Liver (tissue), 9 donors: Measurements from ENCODE around the gene NRG3. TPM values are rescaled to one million over a fixed set of nuclear protein-coding genes. Genes with fewer than 3 reads are reported as not detected.

Experiments used
- DNase-seq: peaks from one replicate; pipeline ENCODE4 v3.0.0-alpha.2; 2017; ENCODE audit warnings: low spot score
- H3K27ac ChIP-seq, 2 donors: one replicate each; pipeline ENCODE4 v1.7.0; 2013; ENCODE audit warnings: inconsistent platforms in 2 of 2, low read length in 2 of 2, control low read depth in 1 of 2, low read depth in 1 of 2, mild to moderate bottlenecking in 1 of 2
- H3K27me3 ChIP-seq, 4 donors: one replicate each; pipeline versions ENCODE4 v1.6.1 to v1.7.0; 2013; ENCODE audit warnings: low read length in 3 of 4, inconsistent platforms in 1 of 4, mild to moderate bottlenecking in 1 of 4, moderate library complexity in 1 of 4; ENCODE audit not compliant: control insufficient read depth in 4 of 4, insufficient read depth in 4 of 4
- H3K36me3 ChIP-seq, 4 donors: one replicate each; pipeline versions ENCODE4 v1.6.1 to v1.7.0; 2013; ENCODE audit warnings: low read length in 3 of 4, mild to moderate bottlenecking in 3 of 4, low read depth in 1 of 4, moderate library complexity in 1 of 4; ENCODE audit not compliant: control insufficient read depth in 4 of 4, insufficient read depth in 3 of 4
- H3K4me1 ChIP-seq, 4 donors: one replicate each; pipeline versions ENCODE4 v1.6.1 to v1.7.0; 2013; ENCODE audit warnings: low read length in 3 of 4, mild to moderate bottlenecking in 3 of 4, moderate library complexity in 1 of 4; ENCODE audit not compliant: control insufficient read depth in 4 of 4, insufficient read depth in 4 of 4
- H3K4me3 ChIP-seq, 3 donors: one replicate each; pipeline versions ENCODE4 v1.6.1 to v1.7.0; 2013; ENCODE audit warnings: low read length in 3 of 3, control low read depth in 1 of 3, low read depth in 1 of 3, mild to moderate bottlenecking in 1 of 3
- H3K9ac ChIP-seq, 2 donors: one replicate each; pipeline ENCODE4 v1.7.0; 2013; ENCODE audit warnings: low read length in 2 of 2, mild to moderate bottlenecking in 2 of 2, moderate library complexity in 2 of 2, control low read depth in 1 of 2, low read depth in 1 of 2
- H3K9me3 ChIP-seq, 4 donors: one replicate each; pipeline versions ENCODE4 v1.6.1 to v1.7.0; 2013; ENCODE audit warnings: low read length in 3 of 4; ENCODE audit not compliant: control insufficient read depth in 4 of 4
- ATF3 ChIP-seq: IDR thresholded peaks from 2 replicates; pipeline ENCODE4 v1.6.1; 2016; ENCODE audit warnings: antibody characterized with exemption
- CTCF ChIP-seq: fragments of 150-350 bp; IDR thresholded peaks from 2 replicates; pipeline ENCODE4 v1.5.1; 2017; ENCODE audit warnings: improper control_type of control experiment, low read depth, low read length; ENCODE audit not compliant: missing input control
- EGR1 ChIP-seq, 2 donors: IDR thresholded peaks; 2 replicates each; pipeline ENCODE4 v1.6.1; 2016 to 2018; ENCODE audit warnings: antibody characterized with exemption in 2 of 2, low read depth in 2 of 2
- FOXA1 ChIP-seq: IDR thresholded peaks from 2 replicates; pipeline ENCODE4 v1.6.1; 2016; ENCODE audit warnings: antibody characterized with exemption
- FOXA2 ChIP-seq: IDR thresholded peaks from 2 replicates; pipeline ENCODE4 v1.6.1; 2016; ENCODE audit warnings: antibody characterized with exemption
- GABPA ChIP-seq, 2 donors: IDR thresholded peaks in 1 of 2; conservative IDR thresholded peaks in 1 of 2; 2 replicates each; pipeline ENCODE4 v1.6.1; 2016; ENCODE audit warnings: antibody characterized with exemption in 2 of 2, mild to moderate bottlenecking in 1 of 2, moderate library complexity in 1 of 2
- HNF4A ChIP-seq, 2 donors: conservative IDR thresholded peaks; 2 replicates each; pipeline ENCODE4 v1.6.1; 2016; ENCODE audit warnings: antibody characterized with exemption in 2 of 2, mild to moderate bottlenecking in 2 of 2
- HNF4G ChIP-seq: IDR thresholded peaks from 2 replicates; pipeline ENCODE4 v1.6.1; 2016; ENCODE audit warnings: antibody characterized with exemption
- JUND ChIP-seq, 2 donors: IDR thresholded peaks; 2 replicates each; pipeline ENCODE4 v1.6.1; 2016; ENCODE audit warnings: antibody characterized with exemption in 2 of 2
- MAX ChIP-seq: IDR thresholded peaks from 2 replicates; pipeline ENCODE4 v1.6.1; 2016; ENCODE audit warnings: antibody characterized with exemption
- NR2F2 ChIP-seq: IDR thresholded peaks from 2 replicates; pipeline ENCODE4 v1.6.1; 2016; ENCODE audit warnings: antibody characterized with exemption
- RAD21 ChIP-seq, 2 donors: IDR thresholded peaks; 2 replicates each; pipeline ENCODE4 v1.6.1; 2016; ENCODE audit warnings: antibody characterized with exemption in 2 of 2, mild to moderate bottlenecking in 2 of 2
- REST ChIP-seq: IDR thresholded peaks from 2 replicates; pipeline ENCODE4 v1.6.1; 2016; ENCODE audit warnings: antibody characterized with exemption, mild to moderate bottlenecking
- RXRA ChIP-seq, 2 donors: IDR thresholded peaks; 2 replicates each; pipeline ENCODE4 v1.6.1; 2017 to 2018; ENCODE audit warnings: antibody characterized with exemption in 2 of 2, mild to moderate bottlenecking in 1 of 2
- SP1 ChIP-seq: IDR thresholded peaks from 2 replicates; pipeline ENCODE4 v1.6.1; 2018; ENCODE audit warnings: antibody characterized with exemption, mild to moderate bottlenecking
- TAF1 ChIP-seq: conservative IDR thresholded peaks from 2 replicates; pipeline ENCODE4 v1.6.1; 2016; ENCODE audit warnings: antibody characterized with exemption, mild to moderate bottlenecking
- YY1 ChIP-seq: IDR thresholded peaks from 2 replicates; pipeline ENCODE4 v1.6.1; 2016; ENCODE audit warnings: antibody characterized with exemption, mild to moderate bottlenecking
- WGBS: extraction: QIAGEN DNeasy Blood & Tissue Kit; methylation state at CpG from one replicate; pipeline ENCODE4 v1.1.7; 2013; 5-methylcytosine and 5-hydroxymethylcytosine counted together
- polyA plus RNA-seq, 2 donors: library from polyadenylated mRNA; stranded (reverse) in 1 of 2; unstranded in 1 of 2; fragments of 200-250 nt in 1 of 2; fragments of >200 nt in 1 of 2; fragmentation: Nextera tagmentation in 1 of 2; extraction: Ambion mirVana in 1 of 2; gene quantifications; one replicate each; pipeline versions ENCODE4 v1.2.1 to v1.2.3, GENCODE V29; 2013 to 2015
- total RNA-seq, 2 donors: library from RNA; depleted of rRNA; stranded (reverse); fragments of >200 nt; gene quantifications; one replicate each; pipeline ENCODE4 v1.2.3, GENCODE V29; 2014
- donor health status: healthy.
- donor health status: healthy.
- donor health status: healthy.
- donor health status: healthy.
- donor health status: healthy.

Gene NRG3
- total and polyA plus RNA-seq, 4 donors: 0.24 to 3.7 (median 0.38) TPM

GRCh38 chr10:82238291-82238690 lies 363.3 kb downstream of the NRG3 start:
- Histone ChIP-seq H3K27ac (no peak overlapping the region), H3K36me3 (no peaks in the 10 kb centered on the region), H3K4me1 (no peaks in the 10 kb centered on the region), H3K4me3 (no peak overlapping the region), H3K9ac (no peak overlapping the region), H3K27me3 (no peaks in the 10 kb centered on the region), H3K9me3 (no peaks in the 10 kb centered on the region)
- DNase-seq: no peak
- WGBS: 63% methylated on average over 1 of the region's 1 CpG
- no peak for TF ChIP-seq YY1
- no peak for TF ChIP-seq CTCF
- no peak for TF ChIP-seq HNF4G
- TF ChIP-seq MAX: no peak
- no peak for TF ChIP-seq GABPA (IDR thresholded peaks at IDR 0.05 in 1 of 2, conservative IDR thresholded peaks at IDR 0.05 in 1 of 2)
- TF ChIP-seq RAD21 (IDR thresholded peaks at IDR 0.05): no peak
- no peak for TF ChIP-seq RXRA (IDR thresholded peaks at IDR 0.05)
- no peak for TF ChIP-seq HNF4A (conservative IDR thresholded peaks at IDR 0.05)
- no peak for TF ChIP-seq FOXA1
- no peak for TF ChIP-seq FOXA2
- no peak for TF ChIP-seq REST

- H3K36me3 ChIP-seq: no peaks in the 10 kb centered on the region
- H3K4me3 ChIP-seq: no peak overlapping the region
- no peaks in the 10 kb centered on the region for H3K27me3 ChIP-seq
- DNase-seq: no peak
- H3K9ac ChIP-seq: no peak overlapping the region
- no peak overlapping the region for H3K27ac ChIP-seq
- H3K9me3 ChIP-seq: no peaks in the 10 kb centered on the region
- TF ChIP-seq CTCF: no peak
- TF ChIP-seq NR2F2: no peak
- TF ChIP-seq JUND (IDR thresholded peaks at IDR 0.05): no peak
- TF ChIP-seq REST: no peak
- TF ChIP-seq HNF4G: no peak
- TF ChIP-seq EGR1 (IDR thresholded peaks at IDR 0.05; ENCODE audit: low read depth in 2 of 2): no peak
- no peak for TF ChIP-seq TAF1
- no peak for TF ChIP-seq SP1
- TF ChIP-seq GABPA (IDR thresholded peaks at IDR 0.05 in 1 of 2, conservative IDR thresholded peaks at IDR 0.05 in 1 of 2): no peak
- TF ChIP-seq ATF3: no peak
- 74% methylated on average over 3 of the region's 3 CpGs for WGBS
- H3K4me1 ChIP-seq: no peaks in the 10 kb centered on the region
Measured at GRCh38 chr10:82240408-82240807, 365.4 kb downstream of the NRG3 start.
